SU-DHL-6 (cell line): ENCODE measurements around the gene MBNL1.

Source experiments
- H2AFZ ChIP-seq: fragments of 200-600 bp; sonication (generic); 2 replicates; pipeline ENCODE4 v1.6.1; 2014; ENCODE audit warnings: low read depth, mild to moderate bottlenecking, moderate library complexity, mixed read lengths, antibody characterized with exemption, low read length; ENCODE audit not compliant: severe bottlenecking
- H3F3A ChIP-seq: fragments of 200-600 bp; shearing (Covaris generic); 2 replicates; pipeline ENCODE4 v1.6.0; 2016; ENCODE audit warnings: antibody characterized with exemption, mild to moderate bottlenecking; ENCODE audit not compliant: insufficient read depth
- H3K27ac ChIP-seq: fragments of 200-600 bp; sonication (generic); 2 replicates; pipeline ENCODE4 v1.5.1; 2016; ENCODE audit warnings: low read depth, mild to moderate bottlenecking, low read length, moderate library complexity, mixed read lengths
- H3K27me3 ChIP-seq: fragments of 200-600 bp; sonication (generic), shearing (Covaris generic); 2 replicates; pipeline ENCODE4 v1.6.0; 2014; ENCODE audit warnings: mild to moderate bottlenecking, low read length
- H3K36me3 ChIP-seq: fragments of 200-600 bp; sonication (generic); 2 replicates; pipeline ENCODE4 v1.6.1; 2014; ENCODE audit warnings: mild to moderate bottlenecking, low read length, mixed read lengths
- H3K4me2 ChIP-seq: fragments of 300-600, 200-600 bp; shearing (Covaris generic), sonication (generic); 2 replicates; pipeline ENCODE4 v1.6.0; 2014; ENCODE audit warnings: low read length, low read depth, mild to moderate bottlenecking; ENCODE audit not compliant: poor library complexity, severe bottlenecking
- H3K4me3 ChIP-seq: fragments of 200-600 bp; sonication (generic); 2 replicates; pipeline ENCODE4 v1.5.1; 2014; ENCODE audit warnings: antibody characterized with exemption, low read length, mild to moderate bottlenecking, mixed read lengths; ENCODE audit not compliant: insufficient read depth, poor library complexity, severe bottlenecking
- H3K79me2 ChIP-seq: fragments of 200-600 bp; sonication (generic); 2 replicates; pipeline ENCODE4 v1.6.1; 2014; ENCODE audit warnings: mild to moderate bottlenecking, low read length, moderate library complexity; ENCODE audit not compliant: insufficient read depth
- H3K9ac ChIP-seq: fragments of 200-600 bp; sonication (generic); 2 replicates; pipeline ENCODE4 v1.7.0; 2014; ENCODE audit warnings: mild to moderate bottlenecking, low read length
- H3K9me2 ChIP-seq: fragments of 200-600 bp; sonication (generic); replicated peaks from 2 replicates; pipeline ENCODE4 v1.6.1; 2014; ENCODE audit warnings: low read length; ENCODE audit not compliant: insufficient read depth
- H3K9me3 ChIP-seq: fragments of 200-600 bp; sonication (generic); 2 replicates; pipeline ENCODE4 v1.6.1; 2014; ENCODE audit warnings: low read length, mixed read lengths; ENCODE audit not compliant: insufficient read depth
- H4K20me1 ChIP-seq: fragments of 200-600 bp; sonication (generic); 2 replicates; pipeline ENCODE4 v1.6.1; 2014; ENCODE audit warnings: low read depth, mild to moderate bottlenecking, antibody characterized with exemption, low read length, moderate library complexity, mixed read lengths
- CTCF ChIP-seq: fragments of 200-600 bp; sonication (generic); IDR thresholded peaks from one replicate; pipeline ENCODE4 v1.5.1; 2017; ENCODE audit warnings: antibody characterized with exemption, mild to moderate bottlenecking, low read length, moderate library complexity; ENCODE audit not compliant: insufficient read depth, poor library complexity, severe bottlenecking
- EZH2phosphoT487 ChIP-seq: fragments of 200-600 bp; sonication (generic), shearing (Covaris generic); conservative IDR thresholded peaks from 2 replicates; pipeline ENCODE4 v1.6.1; 2018; ENCODE audit warnings: mild to moderate bottlenecking, antibody characterized with exemption, low read length, moderate library complexity, mixed read lengths

Gene MBNL1

GRCh38 chr3:152374262-152374990 is 105.7 kb downstream of the MBNL1 start:
- peak overlapping the region; percentile 95 for H3K4me2 ChIP-seq
- peaks cover 48% of the 10 kb centered on the region for H3F3A ChIP-seq
- H3K36me3 ChIP-seq = peaks cover 4% of the 10 kb centered on the region; the same call in 1 of the 2 replicates
- H3K27me3 ChIP-seq = no peaks in the 10 kb centered on the region
- H3K27ac ChIP-seq = peak overlapping the region; percentile 97
- H3K4me3 ChIP-seq = peak overlapping the region; percentile 1
- no peak for TF ChIP-seq EZH2phosphoT487
- no peak for TF ChIP-seq CTCF
- H3K79me2 ChIP-seq = peaks cover 99% of the 10 kb centered on the region
- H3K9me2 ChIP-seq = no peaks in the 10 kb centered on the region
- no peaks in the 10 kb centered on the region for H4K20me1 ChIP-seq
- no peak overlapping the region for H2AFZ ChIP-seq
- no peaks in the 10 kb centered on the region for H3K9me3 ChIP-seq
- H3K9ac ChIP-seq = peak overlapping the region; percentile 14

GRCh38 chr3:152375546-152375945 is 106.8 kb downstream of the MBNL1 start:
- peak overlapping the region; percentile 97 for H3K27ac ChIP-seq
- no peaks in the 10 kb centered on the region for H3K9me3 ChIP-seq
- no peaks in the 10 kb centered on the region for H3K27me3 ChIP-seq
- peaks cover 99% of the 10 kb centered on the region for H3K79me2 ChIP-seq
- H3K9me2 ChIP-seq = no peaks in the 10 kb centered on the region
- no peak overlapping the region for H2AFZ ChIP-seq
- H3F3A ChIP-seq = peaks cover 48% of the 10 kb centered on the region
- no peaks in the 10 kb centered on the region for H4K20me1 ChIP-seq
- H3K4me2 ChIP-seq = peak overlapping the region; percentile 95
- TF ChIP-seq CTCF (no peak), EZH2phosphoT487 (no peak)
- H3K4me3 ChIP-seq = peak overlapping the region; percentile 47
- H3K9ac ChIP-seq = peak overlapping the region; percentile 45
- H3K36me3 ChIP-seq = peaks cover 4% of the 10 kb centered on the region; the same call in 1 of the 2 replicates

- peaks cover 55% of the 10 kb centered on the region for H3F3A ChIP-seq
- peak overlapping the region; percentile 45 for H3K9ac ChIP-seq
- no peak overlapping the region for H2AFZ ChIP-seq
- H3K4me2 ChIP-seq = peak overlapping the region; percentile 95
- TF ChIP-seq CTCF (no peak), EZH2phosphoT487 (no peak)
- H3K27ac ChIP-seq = peak overlapping the region; percentile 97
- H3K79me2 ChIP-seq = peaks cover 99% of the 10 kb centered on the region
- peak overlapping the region; percentile 47 for H3K4me3 ChIP-seq
- H3K27me3 ChIP-seq = no peaks in the 10 kb centered on the region
- no peaks in the 10 kb centered on the region for H3K9me2 ChIP-seq
- peaks cover 4% of the 10 kb centered on the region; the same call in 1 of the 2 replicates for H3K36me3 ChIP-seq
- no peaks in the 10 kb centered on the region for H4K20me1 ChIP-seq
- H3K9me3 ChIP-seq = no peaks in the 10 kb centered on the region
Observed at GRCh38 chr3:152376351-152377183, 107.8 kb downstream of the MBNL1 start.
